Activated naive CD4-positive, alpha-beta T cell treated with anti-CD3 and anti-CD28 coated beads, Interleukin-2, amount 50 U/mL, for 24 hours (primary cell): ENCODE data around the gene REM2.
"Not testable (repeated sequence)": the region's sequence is repeated elsewhere in the genome, so short reads cannot be mapped to it uniquely, and the experiment has no call there.

Experiments used
- H3K27ac Mint-ChIP-seq: one replicate; pipeline ENCODE4 v1.8.0; 2021; ENCODE audit warnings: mild to moderate bottlenecking, mixed read lengths
- H3K27me3 Mint-ChIP-seq: one replicate; pipeline ENCODE4 v1.8.0; 2021; ENCODE audit warnings: mixed read lengths
- H3K36me3 Mint-ChIP-seq: one replicate; pipeline ENCODE4 v1.8.0; 2021; ENCODE audit warnings: mixed read lengths
- H3K4me1 Mint-ChIP-seq: one replicate; pipeline ENCODE4 v1.8.0; 2021; ENCODE audit warnings: mixed read lengths
- H3K4me3 Mint-ChIP-seq: one replicate; pipeline ENCODE4 v1.8.0; 2021; ENCODE audit warnings: mild to moderate bottlenecking, mixed read lengths
- H3K9me3 Mint-ChIP-seq: one replicate; pipeline ENCODE4 v1.8.0; 2021; ENCODE audit warnings: mixed read lengths

The REM2 gene

GRCh38 chr14:22845103-22845394 lies 38.0 kb upstream of the REM2 start:
- no peak overlapping the region for H3K4me3 Mint-ChIP-seq
- no peaks in the 10 kb centered on the region for H3K4me1 Mint-ChIP-seq
- no peaks in the 10 kb centered on the region for H3K9me3 Mint-ChIP-seq
- no peaks in the 10 kb centered on the region for H3K36me3 Mint-ChIP-seq
- no peak overlapping the region for H3K27ac Mint-ChIP-seq
- H3K27me3 Mint-ChIP-seq, result no peaks in the 10 kb centered on the region

GRCh38 chr14:22845821-22846625 lies 37.0 kb upstream of the REM2 start:
- Mint-ChIP-seq H3K36me3 (no peaks in the 10 kb centered on the region), H3K4me1 (no peaks in the 10 kb centered on the region), H3K4me3 (no peak overlapping the region), H3K9me3 (no peaks in the 10 kb centered on the region), H3K27me3 (no peaks in the 10 kb centered on the region), H3K27ac (peak overlapping the region; percentile 38)

GRCh38 chr14:22846811-22847307 lies 36.2 kb upstream of the REM2 start:
- Mint-ChIP-seq H3K9me3 (no peaks in the 10 kb centered on the region), H3K27ac (no peak overlapping the region), H3K4me3 (peak overlapping the region; percentile 11), H3K4me1 (no peaks in the 10 kb centered on the region), H3K27me3 (no peaks in the 10 kb centered on the region), H3K36me3 (no peaks in the 10 kb centered on the region)

- no peaks in the 10 kb centered on the region for H3K27me3 Mint-ChIP-seq
- H3K4me3 Mint-ChIP-seq, result no peak overlapping the region
- H3K27ac Mint-ChIP-seq, result no peak overlapping the region
- peaks cover 2% of the 10 kb centered on the region for H3K4me1 Mint-ChIP-seq
- H3K36me3 Mint-ChIP-seq, result no peaks in the 10 kb centered on the region
- no peaks in the 10 kb centered on the region for H3K9me3 Mint-ChIP-seq
These were observed 35.2 kb upstream of the REM2 start for GRCh38 chr14:22847661-22848341.

GRCh38 chr14:22848351-22849164 lies 34.5 kb upstream of the REM2 start:
- no peaks in the 10 kb centered on the region for H3K27me3 Mint-ChIP-seq
- H3K36me3 Mint-ChIP-seq, result no peaks in the 10 kb centered on the region
- H3K4me3 Mint-ChIP-seq, result no peak overlapping the region
- no peaks in the 10 kb centered on the region for H3K9me3 Mint-ChIP-seq
- peaks cover 4% of the 10 kb centered on the region for H3K4me1 Mint-ChIP-seq
- no peak overlapping the region for H3K27ac Mint-ChIP-seq

- Mint-ChIP-seq H3K36me3 (no peaks in the 10 kb centered on the region), H3K27me3 (no peaks in the 10 kb centered on the region), H3K9me3 (no peaks in the 10 kb centered on the region), H3K27ac (no peak overlapping the region), H3K4me3 (no peak overlapping the region), H3K4me1 (peaks cover 4% of the 10 kb centered on the region)
These were observed 33.7 kb upstream of the REM2 start for GRCh38 chr14:22849212-22849819.

- no peak overlapping the region for H3K4me3 Mint-ChIP-seq
- H3K9me3 Mint-ChIP-seq, result no peaks in the 10 kb centered on the region
- no peak overlapping the region for H3K27ac Mint-ChIP-seq
- H3K36me3 Mint-ChIP-seq, result no peaks in the 10 kb centered on the region
- no peaks in the 10 kb centered on the region for H3K27me3 Mint-ChIP-seq
- H3K4me1 Mint-ChIP-seq, result peaks cover 6% of the 10 kb centered on the region
These were observed 31.9 kb upstream of the REM2 start for GRCh38 chr14:22850944-22851764.

GRCh38 chr14:22852178-22852577 lies 30.8 kb upstream of the REM2 start:
- H3K4me1 Mint-ChIP-seq, H3K27ac Mint-ChIP-seq, H3K27me3 Mint-ChIP-seq, H3K9me3 Mint-ChIP-seq, H3K36me3 Mint-ChIP-seq, H3K4me3 Mint-ChIP-seq: not testable (repeated sequence)

- no peak overlapping the region for H3K4me3 Mint-ChIP-seq
These were observed 30.5 kb upstream of the REM2 start for GRCh38 chr14:22852599-22852939.

GRCh38 chr14:22852940-22853767 lies 29.9 kb upstream of the REM2 start:
- Mint-ChIP-seq H3K27me3 (no peaks in the 10 kb centered on the region), H3K4me3 (peak overlapping the region; percentile 83), H3K9me3 (no peaks in the 10 kb centered on the region), H3K27ac (no peak overlapping the region), H3K4me1 (peaks cover 17% of the 10 kb centered on the region), H3K36me3 (no peaks in the 10 kb centered on the region)

More at GRCh38 chr14:22852599-22852939, 30.5 kb upstream of the REM2 start:
- H3K27ac Mint-ChIP-seq, result no peak overlapping the region
- H3K36me3 Mint-ChIP-seq, result no peaks in the 10 kb centered on the region
- no peaks in the 10 kb centered on the region for H3K9me3 Mint-ChIP-seq
- peaks cover 13% of the 10 kb centered on the region for H3K4me1 Mint-ChIP-seq
- H3K27me3 Mint-ChIP-seq, result no peaks in the 10 kb centered on the region

GRCh38 chr14:22854296-22854695 lies 28.7 kb upstream of the REM2 start:
- H3K27me3 Mint-ChIP-seq, H3K36me3 Mint-ChIP-seq, H3K9me3 Mint-ChIP-seq, H3K27ac Mint-ChIP-seq, H3K4me3 Mint-ChIP-seq: not testable (repeated sequence)
- peaks cover 25% of the 10 kb centered on the region for H3K4me1 Mint-ChIP-seq

- no peaks in the 10 kb centered on the region for H3K36me3 Mint-ChIP-seq
- H3K4me1 Mint-ChIP-seq, result peaks cover 25% of the 10 kb centered on the region
- no peaks in the 10 kb centered on the region for H3K27me3 Mint-ChIP-seq
- no peaks in the 10 kb centered on the region for H3K9me3 Mint-ChIP-seq
- H3K4me3 Mint-ChIP-seq, result peak overlapping the region; percentile 4
- H3K27ac Mint-ChIP-seq, result peak overlapping the region; percentile 59
These were observed 27.9 kb upstream of the REM2 start for GRCh38 chr14:22854963-22855724.

GRCh38 chr14:22856428-22856827 lies 26.6 kb upstream of the REM2 start:
- Mint-ChIP-seq H3K9me3 (no peaks in the 10 kb centered on the region), H3K36me3 (no peaks in the 10 kb centered on the region), H3K27me3 (no peaks in the 10 kb centered on the region), H3K4me3 (no peak overlapping the region), H3K4me1 (peaks cover 25% of the 10 kb centered on the region), H3K27ac (no peak overlapping the region)

- not testable (repeated sequence) for H3K36me3 Mint-ChIP-seq, H3K27ac Mint-ChIP-seq, H3K4me3 Mint-ChIP-seq, H3K27me3 Mint-ChIP-seq, H3K9me3 Mint-ChIP-seq
- peaks cover 25% of the 10 kb centered on the region for H3K4me1 Mint-ChIP-seq
These were observed 22.6 kb upstream of the REM2 start for GRCh38 chr14:22860377-22860776.
